HG03521 (cell line): Measurements from ENCODE around the gene SRGAP3.

Experiments used
- ATAC-seq: cut with Tn5 transposase; IDR thresholded peaks from one replicate; pipeline ENCODE4 v1.9.1; 2021; ENCODE audit warnings: mild to moderate bottlenecking, moderate library complexity; ENCODE audit not compliant: unreplicated experiment

Gene SRGAP3

GRCh38 chr3:9204253-9204992, 45.0 kb downstream of the SRGAP3 start:
- ATAC-seq: no peak

DNA sequence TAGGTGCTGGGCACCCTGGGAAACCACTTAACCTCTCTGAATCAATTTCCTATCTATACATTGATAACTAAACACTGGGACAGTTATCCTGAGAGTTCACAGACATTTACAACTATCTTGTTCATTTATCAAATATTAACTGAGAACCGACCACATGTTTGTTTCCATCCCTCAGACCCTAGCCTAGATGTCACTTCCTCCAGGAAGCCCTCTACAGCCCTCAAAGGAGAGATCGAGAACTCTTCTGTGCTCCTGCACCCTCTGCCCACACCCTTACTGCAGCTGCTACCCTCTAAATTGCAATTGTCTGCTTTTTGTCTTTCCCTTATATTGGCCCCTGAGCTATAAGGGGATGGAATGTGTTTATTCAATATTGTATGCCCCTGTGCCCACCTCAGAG, 46.1 kb downstream of the SRGAP3 start:
- ATAC-seq: no peak

DNA sequence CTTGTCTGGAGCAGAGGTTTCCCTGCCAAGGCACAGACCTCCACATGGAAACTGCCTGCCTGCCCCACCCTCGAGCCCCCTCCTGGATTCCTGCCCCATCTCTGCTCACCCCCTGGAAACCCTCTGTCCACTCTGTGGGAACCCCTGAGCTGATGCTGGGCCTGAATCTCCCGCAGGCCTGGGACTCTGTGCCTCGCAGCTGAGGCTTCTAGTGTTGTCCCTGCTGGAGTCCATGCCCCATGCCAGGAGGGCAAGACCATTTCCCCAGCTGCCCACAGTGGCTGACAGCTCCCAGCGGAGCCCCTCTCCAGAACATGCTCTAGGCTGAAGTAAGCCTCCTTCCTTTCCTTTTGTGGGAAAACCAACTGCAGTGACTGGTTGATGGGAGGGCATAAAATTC, 46.9 kb downstream of the SRGAP3 start:
- ATAC-seq: no peak

DNA sequence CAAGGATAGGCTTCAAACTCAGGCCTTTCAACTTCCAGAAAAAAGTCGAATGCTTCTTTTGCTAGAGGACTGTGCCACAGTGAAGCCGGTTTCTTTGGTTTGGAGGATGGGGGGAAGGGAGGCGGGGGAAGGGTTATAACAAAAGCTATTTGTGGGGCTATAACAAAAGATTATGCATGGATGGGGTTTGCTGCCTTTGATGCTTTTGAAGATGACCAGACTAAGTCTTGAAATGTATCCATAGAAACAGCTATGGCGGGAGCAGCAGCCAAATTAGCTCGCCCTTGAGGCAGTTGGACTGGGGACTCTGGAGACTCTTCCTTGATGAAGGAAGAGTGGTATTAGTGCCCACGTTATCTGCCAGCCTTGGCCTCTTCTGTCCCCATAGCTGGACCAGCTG, 47.5 kb downstream of the SRGAP3 start:
- ATAC-seq: no peak

DNA sequence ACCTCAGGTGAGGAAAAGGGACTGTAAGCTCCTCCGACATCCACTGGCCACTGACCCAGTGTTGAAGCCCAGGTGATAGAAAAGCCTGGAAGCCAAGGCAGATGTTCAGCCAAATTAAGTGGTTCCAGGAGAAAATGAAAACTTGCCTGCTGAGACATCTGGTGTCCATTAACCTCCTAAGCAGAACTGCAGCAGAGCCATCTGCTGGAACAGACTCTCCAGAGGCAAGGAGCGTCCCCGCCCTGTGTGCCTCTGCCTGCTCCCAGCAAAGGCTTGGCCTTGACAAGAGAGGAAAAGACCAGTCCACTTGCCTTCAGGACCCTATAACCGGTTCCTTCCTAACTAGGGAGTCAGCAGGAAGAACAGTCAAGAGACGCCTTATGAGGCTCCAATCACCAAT, 48.2 kb downstream of the SRGAP3 start:
- no peak for ATAC-seq

DNA sequence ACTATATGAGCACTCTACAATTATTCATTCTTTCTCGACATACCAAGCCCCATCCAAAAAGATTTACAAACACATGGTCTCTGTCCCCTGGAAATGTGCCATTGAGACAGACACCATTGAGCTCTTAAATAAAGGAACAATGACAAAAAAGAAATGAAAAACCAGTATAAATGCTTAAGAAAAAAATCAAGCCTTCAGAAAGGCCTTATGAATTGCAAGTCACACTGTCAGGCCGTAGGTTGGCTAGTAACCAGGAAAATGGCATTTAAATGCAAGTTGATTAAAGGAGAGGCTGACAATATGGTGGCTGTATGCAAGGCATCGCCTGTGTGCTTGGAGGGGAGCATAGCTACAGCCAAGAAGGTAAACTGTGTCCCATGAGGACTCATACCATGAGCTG, 49.7 kb downstream of the SRGAP3 start:
- no peak for ATAC-seq

DNA sequence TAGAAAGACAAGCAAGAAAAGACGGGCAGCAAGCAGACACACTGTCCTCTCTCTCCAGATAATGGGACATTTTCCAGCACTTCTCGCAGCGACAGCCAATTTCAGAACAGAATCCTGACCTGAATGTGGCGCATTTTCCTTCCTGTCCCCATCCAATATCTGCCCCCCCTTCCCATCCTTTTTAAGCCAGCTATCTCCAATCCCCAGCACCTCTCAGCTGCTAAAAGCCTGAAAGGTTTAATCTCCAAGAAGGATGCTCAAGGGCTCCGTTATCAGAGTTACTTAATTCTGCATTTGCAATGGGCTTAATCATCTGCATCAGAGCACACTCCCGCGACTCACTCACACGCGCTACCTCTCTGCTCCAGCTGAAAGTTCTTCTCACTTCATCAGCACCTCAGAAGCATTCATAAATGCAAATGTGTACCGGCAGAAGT, 50.5 kb downstream of the SRGAP3 start:
- no peak for ATAC-seq

DNA sequence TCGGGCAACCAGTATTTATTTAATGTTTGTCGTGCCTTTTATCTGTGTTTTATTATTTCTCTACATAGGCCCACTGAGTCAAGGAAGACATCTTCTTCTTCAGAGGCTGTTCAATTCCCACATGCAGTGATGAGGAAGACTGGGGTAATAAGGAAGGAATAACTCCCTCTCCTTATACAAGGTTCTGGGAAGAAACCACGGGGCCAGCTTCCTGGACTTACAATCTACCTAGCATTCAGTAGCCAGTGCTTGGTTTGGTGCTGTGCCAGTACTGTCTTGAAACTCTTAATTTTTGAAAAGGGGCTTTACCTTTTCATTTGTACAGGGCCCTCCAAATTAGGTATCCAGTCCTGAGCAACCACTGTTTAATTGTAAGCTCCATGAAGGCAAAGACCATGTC, 51.2 kb downstream of the SRGAP3 start:
- ATAC-seq: no peak

GRCh38 chr3:9196020-9196419, 53.4 kb downstream of the SRGAP3 start:
- no peak for ATAC-seq

GRCh38 chr3:9195390-9195789, 54.1 kb downstream of the SRGAP3 start:
- ATAC-seq: no peak

DNA sequence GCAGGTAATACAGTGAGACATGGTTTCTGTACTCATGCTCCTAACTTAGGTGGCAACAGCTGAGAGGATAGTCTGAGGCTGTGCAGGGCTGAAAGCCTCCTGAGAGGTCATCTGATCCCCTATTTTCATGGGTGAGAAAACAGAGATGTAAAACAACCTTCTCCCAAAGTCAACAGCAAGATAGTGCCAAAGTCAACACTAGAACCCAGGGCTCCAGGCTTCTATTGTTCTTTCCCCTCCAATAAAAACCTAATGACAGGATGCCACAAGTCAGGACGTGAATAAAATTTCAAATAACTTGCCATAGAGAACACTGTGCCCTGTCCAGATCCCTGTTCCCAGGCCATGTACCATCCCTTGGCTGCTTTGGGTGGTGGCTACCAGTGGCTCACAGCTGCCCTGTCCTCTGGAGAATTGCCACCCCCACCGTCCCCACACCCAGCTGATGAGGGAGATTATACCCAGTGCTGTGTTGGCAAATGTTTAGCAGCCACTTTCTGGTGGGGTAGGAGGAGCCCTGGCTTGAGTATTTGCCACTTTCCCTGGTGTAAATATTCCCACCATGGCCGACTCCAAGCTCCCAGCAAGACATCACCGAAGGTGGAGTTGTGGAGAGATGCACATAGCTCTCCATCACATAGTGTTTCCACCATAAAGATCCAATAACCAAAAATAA, 54.8 kb downstream of the SRGAP3 start:
- ATAC-seq: no peak

- no peak for ATAC-seq
These were observed 55.7 kb downstream of the SRGAP3 start for GRCh38 chr3:9193633-9194195.

DNA sequence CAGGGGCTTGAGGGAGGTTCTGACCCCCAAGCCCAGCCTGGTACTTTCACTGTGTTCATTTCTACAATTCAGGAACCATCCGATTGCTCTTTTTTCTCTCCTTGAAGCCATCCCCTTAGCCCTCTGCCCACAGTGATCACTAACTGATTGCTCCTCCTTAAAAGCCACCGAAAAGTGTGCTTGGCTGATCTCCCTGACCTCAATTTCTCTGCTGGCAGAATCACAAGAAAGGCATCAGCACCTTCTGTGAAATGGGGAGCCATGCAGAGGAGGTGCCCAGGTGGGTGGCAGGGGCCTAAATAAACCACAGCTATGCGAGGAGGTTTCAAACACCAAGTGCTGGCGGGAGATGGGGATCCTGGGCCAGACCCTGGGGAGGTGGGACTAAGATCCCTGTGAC, 56.2 kb downstream of the SRGAP3 start:
- no peak for ATAC-seq

- no peak for ATAC-seq
These were observed 57.0 kb downstream of the SRGAP3 start for GRCh38 chr3:9192248-9193025.

DNA sequence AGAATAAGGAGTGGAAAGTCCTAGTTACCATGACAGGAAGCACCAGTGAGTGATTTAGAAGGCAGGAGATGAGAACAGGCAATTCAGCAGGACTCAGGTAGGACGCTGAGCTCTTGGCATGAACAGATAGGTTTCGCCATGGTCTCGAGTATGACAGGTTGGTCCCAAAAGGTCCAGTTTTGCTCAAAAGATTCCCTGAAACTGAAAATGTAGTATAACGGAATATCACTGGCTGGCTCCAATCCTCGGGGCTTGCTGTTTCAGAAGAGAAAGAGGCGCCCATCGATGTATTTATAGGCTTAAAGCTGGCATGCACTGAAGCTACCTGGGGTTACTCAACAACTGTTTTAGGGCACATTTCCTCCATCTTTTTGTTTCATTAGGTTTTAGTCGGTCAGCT, 59.2 kb downstream of the SRGAP3 start:
- ATAC-seq: no peak

- ATAC-seq: no peak
These were observed 60.9 kb downstream of the SRGAP3 start for GRCh38 chr3:9188583-9188982.

DNA sequence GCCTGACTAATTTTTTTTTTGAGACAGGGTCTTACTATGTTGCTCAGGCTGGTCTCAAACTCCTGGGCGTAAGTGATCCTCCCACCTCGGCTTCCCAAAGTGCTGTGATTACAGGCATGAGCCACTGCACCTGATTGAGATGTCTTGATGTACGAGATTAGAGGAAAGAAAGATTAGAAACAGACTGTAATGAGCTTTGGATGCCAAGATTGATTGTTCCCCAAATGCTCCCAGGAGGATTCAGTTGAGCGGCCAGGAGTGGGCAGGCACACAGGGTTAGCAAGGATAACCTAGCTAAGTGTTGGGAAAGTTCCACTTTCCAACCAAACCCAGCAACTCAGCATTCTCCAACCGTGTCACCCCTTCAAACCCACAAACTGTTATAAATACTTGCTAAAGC, 63.7 kb downstream of the SRGAP3 start:
- ATAC-seq: no peak

- ATAC-seq: no peak
These were observed 64.4 kb downstream of the SRGAP3 start for GRCh38 chr3:9185046-9185445.

GRCh38 chr3:9184461-9184835, 65.0 kb downstream of the SRGAP3 start:
- ATAC-seq: no peak

DNA sequence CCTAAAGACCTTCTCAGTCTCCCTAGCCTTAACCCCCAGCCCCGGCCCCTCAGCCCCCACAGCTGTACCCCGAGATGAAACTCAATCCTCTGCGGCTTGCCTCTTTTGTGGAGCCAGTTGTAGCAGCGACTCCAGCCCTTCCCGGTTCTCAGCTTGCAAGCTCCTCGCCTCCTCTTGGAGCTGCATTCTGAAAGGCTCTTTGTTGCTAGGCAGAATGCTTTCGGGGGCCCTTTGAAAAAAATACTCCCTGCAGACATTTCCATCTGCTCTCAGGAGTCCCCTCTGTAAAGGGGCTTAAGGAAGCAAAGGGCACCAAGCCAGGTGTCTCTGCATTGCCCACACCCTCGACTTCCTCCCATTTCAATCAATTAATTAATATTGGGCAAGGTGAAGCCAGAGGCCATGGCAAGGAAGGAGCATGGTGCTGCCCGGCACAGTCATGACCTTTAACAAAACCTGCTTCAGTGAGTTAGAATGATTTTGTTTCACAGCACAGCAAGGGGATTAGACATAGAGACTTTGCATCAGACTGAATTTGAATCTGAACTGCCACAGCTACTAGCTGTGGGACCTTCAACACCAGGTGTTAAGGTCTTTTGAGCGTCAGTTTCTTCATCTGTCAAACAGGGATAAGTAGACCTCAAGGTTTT, 65.5 kb downstream of the SRGAP3 start:
- ATAC-seq: no peak

DNA sequence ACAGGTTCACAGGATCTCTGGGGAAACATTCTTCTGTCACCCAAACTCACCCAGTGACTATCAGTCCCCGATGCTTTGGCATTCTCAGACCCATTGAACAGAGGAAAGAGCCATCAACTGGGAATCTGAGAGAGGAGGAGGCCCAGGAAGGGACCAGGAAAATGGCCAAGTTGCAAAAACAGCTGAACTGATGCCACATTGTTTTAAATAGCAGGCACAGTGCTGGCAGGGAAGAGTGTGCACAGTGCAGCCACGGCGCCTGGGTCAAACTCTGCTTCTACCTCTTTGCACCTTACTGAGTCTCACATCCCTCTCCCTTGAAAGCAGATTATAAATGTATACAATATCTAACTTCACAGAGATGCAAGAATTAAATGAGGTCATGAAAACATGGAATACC, 66.4 kb downstream of the SRGAP3 start:
- no peak for ATAC-seq
